Subcutaneous abdominal adipose tissue (tissue), 5 donors: Measurements from ENCODE around the gene SRBD1.

Experiments
- H3K27ac ChIP-seq: one replicate; pipeline ENCODE4 v1.7.0; 2013; ENCODE audit warnings: low read depth, mild to moderate bottlenecking, inconsistent platforms, low read length, moderate library complexity
- H3K27me3 ChIP-seq, 5 donors: one replicate each; pipeline ENCODE4 v1.7.0; 2013; ENCODE audit warnings: low read length in 5 of 5, inconsistent platforms in 1 of 5; ENCODE audit not compliant: control insufficient read depth in 5 of 5, insufficient read depth in 4 of 5
- H3K36me3 ChIP-seq, 5 donors: one replicate each; pipeline ENCODE4 v1.7.0; 2013; ENCODE audit warnings: low read length in 5 of 5; ENCODE audit not compliant: control insufficient read depth in 5 of 5, insufficient read depth in 5 of 5
- H3K4me1 ChIP-seq, 5 donors: one replicate each; pipeline ENCODE4 v1.7.0; 2013; ENCODE audit warnings: low read length in 5 of 5, mild to moderate bottlenecking in 3 of 5, moderate library complexity in 1 of 5; ENCODE audit not compliant: control insufficient read depth in 5 of 5, insufficient read depth in 5 of 5
- H3K4me3 ChIP-seq, 5 donors: one replicate each; pipeline ENCODE4 v1.7.0; 2013; ENCODE audit warnings: low read length in 5 of 5, low read depth in 1 of 5
- H3K9ac ChIP-seq, 5 donors: one replicate each; pipeline ENCODE4 v1.7.0; 2013; ENCODE audit warnings: low read length in 5 of 5, mild to moderate bottlenecking in 4 of 5, moderate library complexity in 3 of 5
- H3K9me3 ChIP-seq, 5 donors: one replicate each; pipeline ENCODE4 v1.7.0; 2013; ENCODE audit warnings: low read length in 5 of 5; ENCODE audit not compliant: control insufficient read depth in 5 of 5
- donor health status: healthy.
- donor health status: healthy.
- donor health status: healthy.
- donor health status: healthy.
- donor health status: healthy.

SRBD1 gene

GRCh38 chr2:45415534-45416123 is 195.4 kb downstream of the SRBD1 start:
- Histone ChIP-seq H3K27me3 (no peaks in the 10 kb centered on the region), H3K9me3 (no peaks in the 10 kb centered on the region), H3K9ac (no peak overlapping the region), H3K4me3 (no peak overlapping the region), H3K4me1 (peaks cover 0 to 6% (median 0%) of the 10 kb centered on the region in 5 donors), H3K36me3 (peaks cover 6 to 25% (median 13%) of the 10 kb centered on the region in 5 donors), H3K27ac (no peak overlapping the region)

GRCh38 chr2:45412754-45413379 is 198.2 kb downstream of the SRBD1 start:
- peaks cover 0 to 6% (median 0%) of the 10 kb centered on the region in 5 donors for H3K4me1 ChIP-seq
- peaks cover 3 to 11% (median 8%) of the 10 kb centered on the region in 5 donors for H3K36me3 ChIP-seq
- H3K27ac ChIP-seq: peak overlapping the region; percentile 43
- H3K9ac ChIP-seq: peak overlapping the region in 1 of 5 donors; percentile 20
- no peak overlapping the region for H3K4me3 ChIP-seq
- no peaks in the 10 kb centered on the region for H3K27me3 ChIP-seq
- H3K9me3 ChIP-seq: no peaks in the 10 kb centered on the region

- Histone ChIP-seq H3K27ac (no peak overlapping the region), H3K9ac (no peak overlapping the region), H3K36me3 (peaks cover 0 to 5% (median 0%) of the 10 kb centered on the region in 5 donors), H3K4me3 (no peak overlapping the region), H3K4me1 (peaks cover 0 to 18% (median 8%) of the 10 kb centered on the region in 5 donors), H3K9me3 (no peaks in the 10 kb centered on the region), H3K27me3 (no peaks in the 10 kb centered on the region)
These were observed 201.4 kb downstream of the SRBD1 start for GRCh38 chr2:45409677-45410076.

GRCh38 chr2:45406621-45407020 is 204.4 kb downstream of the SRBD1 start:
- peaks cover 0 to 16% (median 11%) of the 10 kb centered on the region in 5 donors for H3K4me1 ChIP-seq
- H3K9ac ChIP-seq: no peak overlapping the region
- H3K27ac ChIP-seq: no peak overlapping the region
- H3K4me3 ChIP-seq: no peak overlapping the region
- H3K36me3 ChIP-seq: peaks cover 0 to 3% (median 0%) of the 10 kb centered on the region in 5 donors
- no peaks in the 10 kb centered on the region for H3K27me3 ChIP-seq
- H3K9me3 ChIP-seq: no peaks in the 10 kb centered on the region

GRCh38 chr2:45404807-45405297 is 206.2 kb downstream of the SRBD1 start:
- Histone ChIP-seq H3K9ac (no peak overlapping the region), H3K9me3 (no peaks in the 10 kb centered on the region), H3K27ac (no peak overlapping the region), H3K27me3 (no peaks in the 10 kb centered on the region), H3K4me3 (no peak overlapping the region), H3K4me1 (peaks cover 0 to 16% (median 11%) of the 10 kb centered on the region in 5 donors), H3K36me3 (peaks cover 0 to 4% (median 0%) of the 10 kb centered on the region in 5 donors)

- no peak overlapping the region for H3K4me3 ChIP-seq
- H3K9me3 ChIP-seq: no peaks in the 10 kb centered on the region
- no peak overlapping the region for H3K9ac ChIP-seq
- no peak overlapping the region for H3K27ac ChIP-seq
- H3K27me3 ChIP-seq: no peaks in the 10 kb centered on the region
- H3K36me3 ChIP-seq: peaks cover 0 to 4% (median 0%) of the 10 kb centered on the region in 5 donors
- H3K4me1 ChIP-seq: peaks cover 0 to 16% (median 11%) of the 10 kb centered on the region in 5 donors
These were observed 208.0 kb downstream of the SRBD1 start for GRCh38 chr2:45403036-45403435.

GRCh38 chr2:45401431-45401922 is 209.6 kb downstream of the SRBD1 start:
- Histone ChIP-seq H3K27ac (no peak overlapping the region), H3K36me3 (peaks cover 0 to 4% (median 0%) of the 10 kb centered on the region in 5 donors), H3K9ac (no peak overlapping the region), H3K27me3 (no peaks in the 10 kb centered on the region), H3K4me3 (no peak overlapping the region), H3K4me1 (peaks cover 0 to 16% (median 11%) of the 10 kb centered on the region in 5 donors), H3K9me3 (no peaks in the 10 kb centered on the region)

GRCh38 chr2:45399040-45399784 is 211.9 kb downstream of the SRBD1 start:
- Histone ChIP-seq H3K9ac (no peak overlapping the region), H3K4me3 (no peak overlapping the region), H3K27ac (no peak overlapping the region), H3K4me1 (peaks cover 0 to 3% (median 0%) of the 10 kb centered on the region in 5 donors), H3K36me3 (peaks cover 0 to 4% (median 2%) of the 10 kb centered on the region in 5 donors), H3K27me3 (no peaks in the 10 kb centered on the region), H3K9me3 (no peaks in the 10 kb centered on the region)

GRCh38 chr2:45397292-45397691 is 213.8 kb downstream of the SRBD1 start:
- Histone ChIP-seq H3K4me3 (no peak overlapping the region), H3K27me3 (no peaks in the 10 kb centered on the region), H3K9me3 (no peaks in the 10 kb centered on the region), H3K36me3 (peaks cover 4 to 10% (median 8%) of the 10 kb centered on the region in 5 donors), H3K4me1 (no peaks in the 10 kb centered on the region), H3K27ac (no peak overlapping the region), H3K9ac (no peak overlapping the region)
